Measurements from ENCODE around the gene SERPINA10. TPM values are rescaled to one million over a fixed set of nuclear protein-coding genes. Genes with fewer than 3 reads are reported as not detected.

Gene SERPINA10
- total and polyA plus RNA-seq, 7 donors = 0.06 TPM; not detected in 6

DNA sequence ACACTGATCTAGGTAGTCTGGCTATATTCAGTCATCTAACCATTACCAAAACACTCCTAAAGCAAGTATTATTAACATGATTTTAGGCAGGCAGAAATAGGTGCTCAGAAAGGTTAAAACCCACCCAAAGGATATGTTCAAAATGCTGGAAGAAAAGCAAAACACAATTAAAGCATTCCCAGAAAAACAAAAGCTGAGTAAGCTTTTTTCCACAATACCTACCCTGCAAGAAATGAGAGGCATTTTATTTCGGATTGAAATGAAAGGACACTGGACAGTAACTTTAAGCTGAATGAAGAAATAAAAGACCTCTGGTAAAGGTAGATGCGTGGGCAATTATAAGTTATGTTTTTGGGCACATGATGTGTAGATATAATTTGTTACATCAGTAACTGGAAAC, 21.8 kb upstream of the SERPINA10 start:
- no peak for DNase-seq
- intact Hi-C loops (cut with DNase I) = no loop called here
- Histone ChIP-seq H3K36me3 (no peaks in the 10 kb centered on the region), H3K27me3 (no peaks in the 10 kb centered on the region), H3K4me3 (no peak overlapping the region), H3K9me3 (no peaks in the 10 kb centered on the region), H3K27ac (no peak overlapping the region), H3K4me1 (no peaks in the 10 kb centered on the region)
- WGBS, 2 donors = 66 to 87% methylated on average over 2 of the region's 2 CpGs
- no peak for TF ChIP-seq POLR2A (IDR thresholded peaks at IDR 0.05)
- no peak for TF ChIP-seq CTCF (IDR thresholded peaks at IDR 0.05)
- no peak for TF ChIP-seq EP300 (IDR thresholded peaks at IDR 0.05)
- no peak for TF ChIP-seq POLR2AphosphoS5 (IDR thresholded peaks at IDR 0.05)

- 86 to 91% methylated on average over 8 of the region's 8 CpGs for WGBS, 2 donors
- no peaks in the 10 kb centered on the region for H3K9me3 ChIP-seq
- no peaks in the 10 kb centered on the region for H3K36me3 ChIP-seq
- H3K4me1 ChIP-seq = no peaks in the 10 kb centered on the region
- no peaks in the 10 kb centered on the region for H3K27me3 ChIP-seq
- no peak for TF ChIP-seq EP300 (IDR thresholded peaks at IDR 0.05)
- no peak for TF ChIP-seq POLR2A (IDR thresholded peaks at IDR 0.05)
- TF ChIP-seq CTCF (IDR thresholded peaks at IDR 0.05) = no peak
- TF ChIP-seq POLR2AphosphoS5 (IDR thresholded peaks at IDR 0.05) = no peak
- no peak for DNase-seq
- intact Hi-C loops (cut with DNase I) = no loop called here
- no peak overlapping the region for H3K4me3 ChIP-seq
- H3K27ac ChIP-seq = no peak overlapping the region
Measured at GRCh38 chr14:94313991-94314655, 21.1 kb upstream of the SERPINA10 start.

DNA sequence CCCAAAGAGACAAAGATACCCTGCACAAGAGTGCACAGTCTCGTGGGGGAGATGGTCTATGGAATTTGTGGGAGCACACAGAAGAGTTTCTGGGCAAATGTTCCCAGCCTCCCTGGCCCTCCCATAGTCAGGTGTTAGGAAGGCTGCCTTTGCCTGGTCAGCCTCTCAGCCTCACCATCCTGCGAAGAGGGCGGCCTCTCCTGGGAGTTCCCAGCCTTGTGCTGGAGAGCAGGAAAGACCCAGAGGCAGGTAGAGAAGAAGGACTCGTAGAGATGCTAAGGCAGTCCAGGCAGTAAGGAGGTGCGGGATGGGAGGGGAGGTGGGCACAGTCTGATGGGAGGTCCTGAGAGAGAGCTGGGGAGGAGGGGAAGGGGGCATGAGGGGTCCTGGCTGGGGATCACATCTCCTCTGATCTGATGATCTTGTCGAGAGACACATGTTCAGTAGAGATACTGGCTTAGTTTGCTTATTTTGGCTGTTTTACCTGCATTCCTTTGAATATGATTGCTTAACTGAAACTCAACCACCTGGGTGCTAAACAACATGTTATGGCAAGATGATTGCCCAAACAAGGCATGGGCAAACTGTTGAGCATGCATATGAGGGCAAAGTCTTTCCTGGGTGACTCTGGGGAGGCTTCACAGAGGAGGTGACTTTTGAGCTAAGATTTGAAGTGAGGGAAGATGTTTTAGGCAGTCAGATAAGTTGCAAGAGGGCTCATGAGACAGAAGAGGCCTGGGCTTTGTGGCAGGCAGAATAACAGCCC, 19.6 kb upstream of the SERPINA10 start:
- no peak for DNase-seq
- no peak for TF ChIP-seq EP300 (IDR thresholded peaks at IDR 0.05)
- no peak for TF ChIP-seq POLR2AphosphoS5 (IDR thresholded peaks at IDR 0.05)
- TF ChIP-seq POLR2A (IDR thresholded peaks at IDR 0.05) = no peak
- WGBS, 2 donors = 60 to 81% methylated on average over 6 of the region's 6 CpGs
- no peaks in the 10 kb centered on the region for H3K4me1 ChIP-seq
- no peaks in the 10 kb centered on the region for H3K27me3 ChIP-seq
- H3K36me3 ChIP-seq = no peaks in the 10 kb centered on the region
- no peak overlapping the region for H3K4me3 ChIP-seq
- H3K27ac ChIP-seq = no peak overlapping the region
- intact Hi-C loops (cut with DNase I) = no loop called here
- H3K9me3 ChIP-seq = peaks cover 0 to 3% (median 2%) of the 10 kb centered on the region in 4 donors

DNA sequence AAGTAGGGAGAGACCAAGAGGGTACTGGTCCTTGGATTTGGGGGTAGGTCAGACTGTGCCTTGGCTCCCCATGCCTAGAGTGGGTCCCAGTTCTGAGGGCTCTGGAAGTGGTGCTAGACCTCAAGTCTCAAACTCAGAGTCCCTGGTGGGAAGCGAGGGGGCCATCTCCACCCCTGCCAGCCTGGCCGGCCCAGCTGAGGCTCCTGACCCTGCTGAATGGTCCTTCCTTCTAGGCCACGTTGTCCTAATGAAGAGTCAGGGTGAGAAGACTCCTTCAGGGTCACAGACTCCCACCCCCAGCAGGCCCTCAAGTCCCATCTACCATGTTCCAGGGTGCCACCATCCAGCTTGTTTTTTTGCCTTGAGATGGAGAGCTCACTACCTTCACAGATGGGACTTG, 17.2 kb upstream of the SERPINA10 start:
- intact Hi-C loops (cut with DNase I) = no loop called here
- Histone ChIP-seq H3K27me3 (no peaks in the 10 kb centered on the region), H3K9me3 (peaks cover 0 to 6% (median 4%) of the 10 kb centered on the region in 4 donors), H3K27ac (no peak overlapping the region), H3K4me1 (no peaks in the 10 kb centered on the region), H3K4me3 (no peak overlapping the region), H3K36me3 (no peaks in the 10 kb centered on the region)
- no peak for DNase-seq
- TF ChIP-seq CTCF (IDR thresholded peaks at IDR 0.05) (no peak), POLR2AphosphoS5 (IDR thresholded peaks at IDR 0.05) (no peak)
- WGBS, 2 donors = 86 to 94% methylated on average over 3 of the region's 3 CpGs

DNA sequence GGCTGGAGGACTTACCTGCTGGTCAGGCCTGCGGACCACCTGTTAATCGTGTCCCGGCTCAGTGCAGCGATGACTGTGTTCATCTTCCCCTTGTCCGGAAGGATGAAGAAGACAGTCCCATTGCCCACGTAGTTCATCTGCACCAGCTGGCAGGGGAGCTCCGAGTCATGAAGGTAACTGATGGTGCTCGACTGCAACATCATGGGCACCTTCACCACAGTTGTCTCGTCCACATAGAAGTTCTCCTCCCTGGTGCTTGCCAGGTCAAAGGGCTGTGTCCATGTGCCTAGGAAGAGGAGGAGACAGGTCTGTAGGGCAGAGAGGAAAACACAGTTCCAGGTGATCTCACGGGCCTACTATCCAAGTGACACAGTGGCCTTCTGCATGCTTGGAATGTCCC, 16.7 kb upstream of the SERPINA10 start:
- H3K27me3 ChIP-seq = no peaks in the 10 kb centered on the region
- no peak overlapping the region for H3K4me3 ChIP-seq
- no peak for TF ChIP-seq POLR2AphosphoS5 (IDR thresholded peaks at IDR 0.05)
- no peak for TF ChIP-seq POLR2A (IDR thresholded peaks at IDR 0.05)
- TF ChIP-seq CTCF (IDR thresholded peaks at IDR 0.05) = no peak
- no peak for TF ChIP-seq EP300 (IDR thresholded peaks at IDR 0.05)
- H3K36me3 ChIP-seq = no peaks in the 10 kb centered on the region
- no peak for DNase-seq
- peaks cover 0 to 6% (median 4%) of the 10 kb centered on the region in 4 donors for H3K9me3 ChIP-seq
- 91% methylated on average over 10 of the region's 10 CpGs for WGBS, 2 donors
- no peaks in the 10 kb centered on the region for H3K4me1 ChIP-seq
- no peak overlapping the region for H3K27ac ChIP-seq
- intact Hi-C loops (cut with DNase I) = no loop called here
